Panc1 (cell line): ENCODE results near the gene TRPM6. TPM values are rescaled to one million over a fixed set of nuclear protein-coding genes. Genes with fewer than 3 reads are reported as not detected.

Experiments
- ATAC-seq: fragments of 200-7000 bp; cut with Tn5 transposase; 2 replicates; pipeline ENCODE4 v1.9.1; 2020; ENCODE audit warnings: mild to moderate bottlenecking, moderate library complexity
- BruUV-seq: library from RNA; stranded (reverse); fragments of 400-500 nt; replicated peaks from 2 replicates; lab custom pipeline; 2021; lab: Mats Ljungman, UMichigan
- CTCF ChIA-PET: fragments of 300-600 bp; sonication (Branson Sonifier 250); formaldehyde crosslinking; loops from one replicate; lab custom pipeline; 2022; ENCODE audit warnings: antibody characterized with exemption; lab: Charles Lee
- POLR2A ChIA-PET: fragments of 300-600 bp; sonication (Branson Sonifier 250); formaldehyde crosslinking; loops from one replicate; lab custom pipeline; 2022; ENCODE audit warnings: antibody characterized with exemption; lab: Charles Lee
- DNase-seq: peaks from one replicate; pipeline ENCODE4 v3.0.0-alpha.2; 2010; ENCODE audit warnings: low read depth, low spot score
- H3K27ac ChIP-seq: 2 replicates; pipeline ENCODE4 v1.5.1; 2011; ENCODE audit warnings: mild to moderate bottlenecking, low read length, inconsistent platforms
- H3K27me3 ChIP-seq: fragments of 200-500 bp; sonication (Bioruptor generic); 2 replicates; pipeline ENCODE4 v1.6.0; 2014; ENCODE audit warnings: low read length, inconsistent platforms; ENCODE audit not compliant: control insufficient read depth, insufficient read depth
- H3K36me3 ChIP-seq: fragments of 200-500 bp; sonication (Bioruptor generic); 2 replicates; pipeline ENCODE4 v1.5.1; 2014; ENCODE audit warnings: inconsistent platforms, mild to moderate bottlenecking, low read length, moderate library complexity; ENCODE audit not compliant: control insufficient read depth, insufficient read depth
- H3K4me1 ChIP-seq: 2 replicates; pipeline ENCODE4 v1.5.1; 2011; ENCODE audit warnings: inconsistent platforms, mild to moderate bottlenecking, low read length, moderate library complexity; ENCODE audit not compliant: control insufficient read depth, insufficient read depth
- H3K4me3 ChIP-seq, 2 experiments: 2 replicates each; pipeline ENCODE4 v1.5.1; 2011 to 2012; ENCODE audit warnings: low read depth in 2 of 2, low read length in 2 of 2, mild to moderate bottlenecking in 2 of 2, inconsistent platforms in 1 of 2, moderate library complexity in 1 of 2
- H3K9me3 ChIP-seq: fragments of 200-500 bp; sonication (Bioruptor generic); 2 replicates; pipeline ENCODE4 v1.5.1; 2014; ENCODE audit warnings: low read depth, mild to moderate bottlenecking, inconsistent platforms, low read length, moderate library complexity; ENCODE audit not compliant: control insufficient read depth, insufficient read depth
- POLR2AphosphoS5 ChIP-seq: IDR thresholded peaks from 2 replicates; pipeline ENCODE4 v1.6.1; 2012; ENCODE audit warnings: mild to moderate bottlenecking, low read depth, low read length, moderate library complexity
- SIN3A ChIP-seq: IDR thresholded peaks from 2 replicates; pipeline ENCODE4 v1.6.1; 2012; ENCODE audit warnings: low read depth, mild to moderate bottlenecking, low read length, moderate library complexity, borderline replicate concordance; ENCODE audit not compliant: insufficient read depth
- TCF7L2 ChIP-seq: IDR thresholded peaks from 2 replicates; pipeline ENCODE4 v1.6.1; 2011; ENCODE audit warnings: mild to moderate bottlenecking, low read depth, low read length, inconsistent platforms
- in situ Hi-C: cut with HindIII; loops from 2 replicates; pipeline ENCODE4 v1.10.0; 2016; ENCODE audit warnings: low sequenced_read_pairs, low pct_unique_long_range_greater_than_20kb
- intact Hi-C: fragments of 100-400 bp; cut with micrococcal nuclease; formaldehyde crosslinking; loops from one replicate; pipeline ENCODE4 v1.10.0; 2022; ENCODE audit not compliant: unreplicated experiment
- total RNA-seq: library from RNA; stranded (reverse); gene quantifications from one replicate; pipeline ENCODE4 v1.2.1, GENCODE V29; 2021; ENCODE audit not compliant: unreplicated experiment
- TF ChIP-seq, protein P1 (sequence below), 2 experiments: IDR thresholded peaks; 2 replicates each; pipeline ENCODE4 v1.6.1; 2011 to 2012; ENCODE audit warnings: low read depth in 2 of 2, control low read depth in 1 of 2, low read length in 1 of 2, mild to moderate bottlenecking in 1 of 2, moderate library complexity in 1 of 2; ENCODE audit not compliant: insufficient read depth in 1 of 2
- TF ChIP-seq, protein P2 (sequence below): fragments of 450-650 bp; IDR thresholded peaks from 2 replicates; pipeline ENCODE4 v1.5.1; 2017; ENCODE audit warnings: mild to moderate bottlenecking

TRPM6 gene
- total RNA-seq, 1 experiment from 2014 or later, result 0.05 TPM

GRCh38 chr9:74760031-74760700, 127.6 kb downstream of the TRPM6 start:
- H3K27ac ChIP-seq, result no peak overlapping the region

DNA sequence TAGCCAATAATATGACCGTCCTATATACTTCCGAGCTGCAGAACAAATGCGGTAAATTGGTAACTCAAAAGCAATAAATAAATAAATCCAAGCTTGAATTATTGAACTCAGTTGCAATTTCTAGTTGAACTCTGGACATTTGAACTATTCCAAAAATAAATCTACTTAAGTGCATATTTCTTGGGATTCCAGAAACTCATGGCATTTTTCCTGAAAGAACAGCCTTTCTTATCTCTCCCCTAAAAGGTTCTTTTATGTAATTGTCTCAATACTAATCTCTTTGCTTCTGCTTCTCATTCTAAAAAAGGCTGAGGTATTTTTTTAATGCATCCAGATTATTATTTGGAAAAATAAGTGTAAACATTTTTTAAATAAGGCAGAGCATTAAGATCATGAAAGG, 131.7 kb downstream of the TRPM6 start:
- Histone ChIP-seq H3K4me3 (no peak overlapping the region), H3K9me3 (no peaks in the 10 kb centered on the region), H3K36me3 (no peaks in the 10 kb centered on the region), H3K27me3 (no peaks in the 10 kb centered on the region), H3K27ac (no peak overlapping the region), H3K4me1 (no peaks in the 10 kb centered on the region)
- DNase-seq (no peak), ATAC-seq (no peak)
- intact Hi-C loops (no loop called here), in situ Hi-C loops (no loop called here)
- BruUV-seq, result no TSS peak
- no peak for TF ChIP-seq SIN3A
- TF ChIP-seq, protein P1, sequence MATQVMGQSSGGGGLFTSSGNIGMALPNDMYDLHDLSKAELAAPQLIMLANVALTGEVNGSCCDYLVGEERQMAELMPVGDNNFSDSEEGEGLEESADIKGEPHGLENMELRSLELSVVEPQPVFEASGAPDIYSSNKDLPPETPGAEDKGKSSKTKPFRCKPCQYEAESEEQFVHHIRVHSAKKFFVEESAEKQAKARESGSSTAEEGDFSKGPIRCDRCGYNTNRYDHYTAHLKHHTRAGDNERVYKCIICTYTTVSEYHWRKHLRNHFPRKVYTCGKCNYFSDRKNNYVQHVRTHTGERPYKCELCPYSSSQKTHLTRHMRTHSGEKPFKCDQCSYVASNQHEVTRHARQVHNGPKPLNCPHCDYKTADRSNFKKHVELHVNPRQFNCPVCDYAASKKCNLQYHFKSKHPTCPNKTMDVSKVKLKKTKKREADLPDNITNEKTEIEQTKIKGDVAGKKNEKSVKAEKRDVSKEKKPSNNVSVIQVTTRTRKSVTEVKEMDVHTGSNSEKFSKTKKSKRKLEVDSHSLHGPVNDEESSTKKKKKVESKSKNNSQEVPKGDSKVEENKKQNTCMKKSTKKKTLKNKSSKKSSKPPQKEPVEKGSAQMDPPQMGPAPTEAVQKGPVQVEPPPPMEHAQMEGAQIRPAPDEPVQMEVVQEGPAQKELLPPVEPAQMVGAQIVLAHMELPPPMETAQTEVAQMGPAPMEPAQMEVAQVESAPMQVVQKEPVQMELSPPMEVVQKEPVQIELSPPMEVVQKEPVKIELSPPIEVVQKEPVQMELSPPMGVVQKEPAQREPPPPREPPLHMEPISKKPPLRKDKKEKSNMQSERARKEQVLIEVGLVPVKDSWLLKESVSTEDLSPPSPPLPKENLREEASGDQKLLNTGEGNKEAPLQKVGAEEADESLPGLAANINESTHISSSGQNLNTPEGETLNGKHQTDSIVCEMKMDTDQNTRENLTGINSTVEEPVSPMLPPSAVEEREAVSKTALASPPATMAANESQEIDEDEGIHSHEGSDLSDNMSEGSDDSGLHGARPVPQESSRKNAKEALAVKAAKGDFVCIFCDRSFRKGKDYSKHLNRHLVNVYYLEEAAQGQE (IDR thresholded peaks at IDR 0.05; ENCODE audit: insufficient read depth in 1 of 2, low read depth in 2 of 2, low read length in 1 of 2), result no peak
- no peak for TF ChIP-seq TCF7L2
- TF ChIP-seq, protein P2, sequence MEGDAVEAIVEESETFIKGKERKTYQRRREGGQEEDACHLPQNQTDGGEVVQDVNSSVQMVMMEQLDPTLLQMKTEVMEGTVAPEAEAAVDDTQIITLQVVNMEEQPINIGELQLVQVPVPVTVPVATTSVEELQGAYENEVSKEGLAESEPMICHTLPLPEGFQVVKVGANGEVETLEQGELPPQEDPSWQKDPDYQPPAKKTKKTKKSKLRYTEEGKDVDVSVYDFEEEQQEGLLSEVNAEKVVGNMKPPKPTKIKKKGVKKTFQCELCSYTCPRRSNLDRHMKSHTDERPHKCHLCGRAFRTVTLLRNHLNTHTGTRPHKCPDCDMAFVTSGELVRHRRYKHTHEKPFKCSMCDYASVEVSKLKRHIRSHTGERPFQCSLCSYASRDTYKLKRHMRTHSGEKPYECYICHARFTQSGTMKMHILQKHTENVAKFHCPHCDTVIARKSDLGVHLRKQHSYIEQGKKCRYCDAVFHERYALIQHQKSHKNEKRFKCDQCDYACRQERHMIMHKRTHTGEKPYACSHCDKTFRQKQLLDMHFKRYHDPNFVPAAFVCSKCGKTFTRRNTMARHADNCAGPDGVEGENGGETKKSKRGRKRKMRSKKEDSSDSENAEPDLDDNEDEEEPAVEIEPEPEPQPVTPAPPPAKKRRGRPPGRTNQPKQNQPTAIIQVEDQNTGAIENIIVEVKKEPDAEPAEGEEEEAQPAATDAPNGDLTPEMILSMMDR, result no peak
- no peak for TF ChIP-seq POLR2AphosphoS5
- CTCF ChIA-PET, result interaction anchor here (0.6 kb wide), 1 partner anchor 1093 kb away, joined by 4 read pairs; no protein-coding TSS in a partner anchor
- POLR2A ChIA-PET, result no interaction called here

More at GRCh38 chr9:74760031-74760700, 127.6 kb downstream of the TRPM6 start:
- POLR2A ChIA-PET, result no interaction called here
- H3K36me3 ChIP-seq, result no peaks in the 10 kb centered on the region
- in situ Hi-C loops (no loop called here), intact Hi-C loops (no loop called here)
- no peak for DNase-seq
- ATAC-seq, result no peak
- CTCF ChIA-PET, result no interaction called here
- no peaks in the 10 kb centered on the region for H3K4me1 ChIP-seq
- H3K27me3 ChIP-seq, result no peaks in the 10 kb centered on the region
- H3K9me3 ChIP-seq, result no peaks in the 10 kb centered on the region
- H3K4me3 ChIP-seq, result no peak overlapping the region
- BruUV-seq, result no TSS peak
- TF ChIP-seq, protein P1 (IDR thresholded peaks at IDR 0.05; ENCODE audit: insufficient read depth in 1 of 2, low read depth in 2 of 2, low read length in 1 of 2), result no peak
- TF ChIP-seq SIN3A (no peak), TCF7L2 (no peak), POLR2AphosphoS5 (no peak)
